Fibroblast of mammary gland (primary cell): ENCODE measurements around the gene TMEM200B.

Experiments
- DNase-seq: peaks from one replicate; pipeline ENCODE4 v3.0.0-alpha.2; 2010; ENCODE audit warnings: low read depth
- H3K4me3 ChIP-seq: 2 replicates; pipeline ENCODE4 v1.5.1; 2011; ENCODE audit warnings: low read depth, mild to moderate bottlenecking, low read length, moderate library complexity; ENCODE audit not compliant: control insufficient read depth
- TF ChIP-seq, protein P1 (sequence below): conservative IDR thresholded peaks from 2 replicates; pipeline ENCODE4 v1.5.1; 2011; ENCODE audit warnings: low read depth, low read length, inconsistent platforms; ENCODE audit not compliant: control insufficient read depth, insufficient read depth

Gene TMEM200B

GRCh38 chr1:29121516-29121935, 2.2 kb downstream of the TMEM200B start:
- TF ChIP-seq, protein P1, sequence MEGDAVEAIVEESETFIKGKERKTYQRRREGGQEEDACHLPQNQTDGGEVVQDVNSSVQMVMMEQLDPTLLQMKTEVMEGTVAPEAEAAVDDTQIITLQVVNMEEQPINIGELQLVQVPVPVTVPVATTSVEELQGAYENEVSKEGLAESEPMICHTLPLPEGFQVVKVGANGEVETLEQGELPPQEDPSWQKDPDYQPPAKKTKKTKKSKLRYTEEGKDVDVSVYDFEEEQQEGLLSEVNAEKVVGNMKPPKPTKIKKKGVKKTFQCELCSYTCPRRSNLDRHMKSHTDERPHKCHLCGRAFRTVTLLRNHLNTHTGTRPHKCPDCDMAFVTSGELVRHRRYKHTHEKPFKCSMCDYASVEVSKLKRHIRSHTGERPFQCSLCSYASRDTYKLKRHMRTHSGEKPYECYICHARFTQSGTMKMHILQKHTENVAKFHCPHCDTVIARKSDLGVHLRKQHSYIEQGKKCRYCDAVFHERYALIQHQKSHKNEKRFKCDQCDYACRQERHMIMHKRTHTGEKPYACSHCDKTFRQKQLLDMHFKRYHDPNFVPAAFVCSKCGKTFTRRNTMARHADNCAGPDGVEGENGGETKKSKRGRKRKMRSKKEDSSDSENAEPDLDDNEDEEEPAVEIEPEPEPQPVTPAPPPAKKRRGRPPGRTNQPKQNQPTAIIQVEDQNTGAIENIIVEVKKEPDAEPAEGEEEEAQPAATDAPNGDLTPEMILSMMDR, result no peak
- DNase-seq, result no peak
- peak overlapping the region; percentile 62 for H3K4me3 ChIP-seq

DNA sequence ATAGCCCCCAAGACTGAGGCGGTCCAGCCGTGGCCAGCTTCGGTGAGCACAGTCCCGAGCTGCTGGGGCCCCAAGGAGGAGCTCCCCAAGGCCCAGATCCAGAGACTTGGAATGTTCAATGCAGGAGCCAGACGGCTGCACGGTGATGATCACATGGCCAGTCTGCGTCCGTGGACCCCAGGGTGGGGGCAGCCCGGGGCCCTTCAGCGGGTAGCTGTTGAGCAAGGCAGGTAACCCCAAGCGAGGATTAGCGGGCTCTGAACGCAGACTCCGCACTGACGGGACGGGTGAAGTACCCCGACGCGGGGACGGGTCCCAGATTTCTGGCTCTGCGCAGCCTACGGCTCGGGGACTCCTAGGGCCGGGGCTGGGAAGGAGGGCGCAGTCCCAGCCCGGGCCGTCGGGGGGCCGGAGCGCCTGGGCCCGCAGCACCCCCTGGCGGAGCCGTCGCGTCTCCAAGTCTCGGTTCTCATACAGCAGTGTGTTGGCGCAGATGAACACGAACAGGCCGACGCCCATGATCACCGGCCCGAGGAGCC, 2.7 kb downstream of the TMEM200B start:
- TF ChIP-seq, protein P1, result peak; percentile 30

DNA sequence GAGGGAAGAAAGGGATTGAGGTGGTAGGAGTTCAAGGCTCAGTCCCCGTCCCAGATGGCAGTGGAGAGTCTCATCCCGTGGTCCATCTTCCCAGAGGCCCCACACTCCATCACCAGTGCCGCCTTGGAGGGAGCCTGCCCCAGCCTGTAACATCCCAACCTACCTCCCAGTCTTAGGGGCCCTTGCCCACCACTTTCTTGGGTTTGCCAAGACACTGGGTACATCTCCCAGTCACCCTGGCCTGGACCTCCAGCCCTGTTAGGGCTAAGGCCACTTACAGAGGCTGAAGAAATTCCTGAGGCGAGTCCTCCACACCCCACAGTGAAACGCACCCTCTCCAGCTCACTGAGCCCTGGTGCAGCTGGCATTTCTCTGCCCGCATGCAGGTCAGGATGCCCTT, 3.3 kb downstream of the TMEM200B start:
- DNase-seq, result no peak
- TF ChIP-seq, protein P1, result no peak
- H3K4me3 ChIP-seq, result no peak overlapping the region

More for the DNA sequence above, 2.7 kb downstream of the TMEM200B start:
- H3K4me3 ChIP-seq, result no peak overlapping the region
- peak; percentile 49 for DNase-seq

DNA sequence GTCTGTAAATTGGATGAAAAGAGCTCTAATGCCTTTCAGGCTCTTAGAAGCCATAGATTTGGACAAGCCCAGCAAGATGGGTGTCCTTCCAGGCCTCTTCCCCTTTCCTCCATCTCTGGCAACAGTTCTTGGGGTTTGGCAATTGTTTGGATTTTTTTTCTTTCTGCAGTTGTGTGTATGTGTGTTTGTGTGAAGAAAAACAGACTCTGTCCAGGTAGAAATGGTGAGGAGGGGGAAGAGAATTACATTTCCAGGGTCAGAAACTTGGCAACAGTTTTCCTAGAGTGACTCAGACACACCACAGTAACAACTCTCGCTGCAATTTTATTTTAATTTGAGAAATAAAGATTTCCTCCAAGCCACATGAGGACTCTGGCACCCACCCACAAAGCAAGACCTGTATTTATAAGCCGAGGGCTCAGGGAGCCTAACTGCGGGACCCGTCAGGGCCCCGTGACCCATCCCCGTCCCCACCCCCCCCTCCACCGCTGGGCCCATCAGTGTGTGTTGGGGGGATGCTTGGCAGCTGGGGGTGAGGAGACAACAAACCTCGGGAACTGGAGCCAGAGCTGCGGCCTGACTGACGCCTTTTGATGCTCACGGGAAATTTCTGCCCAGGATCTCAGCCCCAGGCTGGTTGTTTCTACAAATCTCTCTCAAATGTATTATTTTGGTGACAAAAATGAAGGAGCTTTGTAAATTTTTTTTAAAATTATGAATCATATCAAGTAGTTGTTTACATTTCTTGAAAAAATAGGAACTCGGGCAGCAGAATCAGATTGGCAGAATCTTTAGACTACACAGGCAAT, 4.4 kb downstream of the TMEM200B start:
- no peak overlapping the region for H3K4me3 ChIP-seq
- no peak for DNase-seq
- TF ChIP-seq, protein P1, result no peak

GRCh38 chr1:29117381-29117780, 6.3 kb downstream of the TMEM200B start:
- H3K4me3 ChIP-seq, result no peak overlapping the region
- TF ChIP-seq, protein P1, result peak; percentile 26

DNA sequence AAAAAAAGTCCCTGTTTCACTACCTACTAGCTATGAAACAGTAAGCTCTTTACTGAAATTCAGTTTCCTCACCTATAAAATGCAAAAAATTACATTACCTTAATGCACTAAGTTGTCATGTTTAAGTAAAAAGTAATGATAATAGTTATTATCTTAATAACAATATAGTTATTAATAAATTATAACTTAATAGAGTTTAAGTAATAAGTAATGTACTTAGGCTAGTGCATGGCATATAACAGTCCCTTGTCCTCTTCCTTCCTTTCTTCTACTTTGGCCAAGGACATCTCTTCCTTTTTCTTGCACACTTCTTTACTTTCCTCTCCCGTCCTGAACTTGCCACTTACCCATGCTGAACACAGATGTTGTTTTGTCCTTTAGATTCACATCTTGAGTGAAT, 9.0 kb downstream of the TMEM200B start:
- TF ChIP-seq, protein P1, result no peak
- H3K4me3 ChIP-seq, result no peak overlapping the region
- no peak for DNase-seq

More at GRCh38 chr1:29117381-29117780, 6.3 kb downstream of the TMEM200B start:
- peak; percentile 16 for DNase-seq
